NOMO-1 (cell line): ENCODE results near the gene LILRB1.
"Not testable (repeated sequence)": the region's sequence is repeated elsewhere in the genome, so short reads cannot be mapped to it uniquely, and the experiment has no call there.

ENCODE experiments used
- DNase-seq, 2 experiments: peaks; one replicate each; lab custom pipeline; 2025; ENCODE audit not compliant: unreplicated experiment in 2 of 2; lab: John Stamatoyannopoulos, UW

Gene LILRB1

GRCh38 chr19:54630262-54630661, at the start of gene LILRB1:
TSS of gene LILRB1 (plus strand) at chr19:54630484. CDS start at chr19:54631074, 590 bp downstream.
- DNase-seq: peak; percentile 42 to 71

- no peak for DNase-seq
Measured at GRCh38 chr19:54586397-54586796, 43.9 kb upstream of the LILRB1 start.

GRCh38 chr19:54587026-54587425, 43.3 kb upstream of the LILRB1 start:
- DNase-seq: no peak

- DNase-seq: peak; percentile 65 to 87
Measured at GRCh38 chr19:54593445-54593844, 36.8 kb upstream of the LILRB1 start, which contains the start of gene LILRA1. TSS of gene LILRA1 (plus strand) at chr19:54593632. CDS start at chr19:54594245, 613 bp downstream.

GRCh38 chr19:54593931-54594626, 36.2 kb upstream of the LILRB1 start:
- DNase-seq: peak; percentile 9 to 50

- no peak for DNase-seq
Measured at GRCh38 chr19:54594737-54595136, 35.5 kb upstream of the LILRB1 start.

- DNase-seq: not testable (repeated sequence)
Measured at GRCh38 chr19:54595680-54596436, 34.4 kb upstream of the LILRB1 start.

GRCh38 chr19:54600212-54600611, 30.1 kb upstream of the LILRB1 start:
- no peak for DNase-seq

- DNase-seq: peak; percentile 4 to 63
Measured at GRCh38 chr19:54606230-54606629, 24.1 kb upstream of the LILRB1 start.

GRCh38 chr19:54606891-54607784, 23.1 kb upstream of the LILRB1 start:
- peak in 1 of 2 experiments; percentile 5 for DNase-seq

GRCh38 chr19:54607785-54608150, 22.5 kb upstream of the LILRB1 start:
- DNase-seq: no peak

GRCh38 chr19:54608205-54608604, 22.1 kb upstream of the LILRB1 start:
- DNase-seq: no peak

- DNase-seq: peak; percentile 29 to 45
Measured at GRCh38 chr19:54608792-54609191, 21.5 kb upstream of the LILRB1 start.

GRCh38 chr19:54609356-54609791, 20.9 kb upstream of the LILRB1 start:
- DNase-seq: no peak

GRCh38 chr19:54612428-54612827, 17.9 kb upstream of the LILRB1 start:
- peak in 1 of 2 experiments; percentile 46 for DNase-seq

- no peak for DNase-seq
Measured at GRCh38 chr19:54614726-54615125, 15.6 kb upstream of the LILRB1 start.

GRCh38 chr19:54616057-54616456, 14.2 kb upstream of the LILRB1 start:
- no peak for DNase-seq

GRCh38 chr19:54616821-54617560, 13.3 kb upstream of the LILRB1 start:
- no peak for DNase-seq

GRCh38 chr19:54620464-54620863, 9.8 kb upstream of the LILRB1 start:
- DNase-seq: no peak

GRCh38 chr19:54622431-54622830, 7.9 kb upstream of the LILRB1 start:
- no peak for DNase-seq
